Muscle layer of colon (tissue), 2 donors: ENCODE results near the gene IL20RB.

Experiments used
- H3K27ac ChIP-seq: one replicate; pipeline ENCODE4 v1.7.0; 2013; ENCODE audit warnings: low read depth, mild to moderate bottlenecking, low read length, moderate library complexity
- H3K27me3 ChIP-seq, 2 donors: one replicate each; pipeline ENCODE4 v1.7.0; 2013; ENCODE audit warnings: low read length in 2 of 2, mild to moderate bottlenecking in 2 of 2; ENCODE audit not compliant: insufficient read depth in 2 of 2, control insufficient read depth in 1 of 2
- H3K36me3 ChIP-seq: one replicate; pipeline ENCODE4 v1.7.0; 2013; ENCODE audit warnings: mild to moderate bottlenecking, low read length; ENCODE audit not compliant: insufficient read depth
- H3K4me1 ChIP-seq: one replicate; pipeline ENCODE4 v1.7.0; 2013; ENCODE audit warnings: mild to moderate bottlenecking, low read length; ENCODE audit not compliant: insufficient read depth
- H3K4me3 ChIP-seq, 2 donors: one replicate each; pipeline ENCODE4 v1.7.0; 2013; ENCODE audit warnings: low read length in 2 of 2, low read depth in 1 of 2, mild to moderate bottlenecking in 1 of 2, moderate library complexity in 1 of 2
- H3K9ac ChIP-seq: one replicate; pipeline ENCODE4 v1.7.0; 2013; ENCODE audit warnings: low read length
- H3K9me3 ChIP-seq: one replicate; pipeline ENCODE4 v1.7.0; 2013; ENCODE audit warnings: mild to moderate bottlenecking, low read length
- donor health status: abdominal sarcoma.
- donor health status: Adenocarcinoma of cecum.

The IL20RB gene

GRCh38 chr3:136949146-136949545, 8.6 kb upstream of the IL20RB start:
- Histone ChIP-seq H3K4me1 (no peaks in the 10 kb centered on the region), H3K4me3 (no peak overlapping the region), H3K36me3 (peaks cover 11% of the 10 kb centered on the region), H3K27me3 (no peaks in the 10 kb centered on the region), H3K27ac (no peak overlapping the region), H3K9ac (no peak overlapping the region), H3K9me3 (no peaks in the 10 kb centered on the region)

- H3K4me3 ChIP-seq: no peak overlapping the region
- no peaks in the 10 kb centered on the region for H3K27me3 ChIP-seq
- no peak overlapping the region for H3K9ac ChIP-seq
- peaks cover 11% of the 10 kb centered on the region for H3K36me3 ChIP-seq
- H3K4me1 ChIP-seq: no peaks in the 10 kb centered on the region
- H3K9me3 ChIP-seq: no peaks in the 10 kb centered on the region
- no peak overlapping the region for H3K27ac ChIP-seq
Measured at GRCh38 chr3:136949708-136950107, 8.1 kb upstream of the IL20RB start.

GRCh38 chr3:136950623-136951022, 7.2 kb upstream of the IL20RB start:
- H3K9ac ChIP-seq: no peak overlapping the region
- H3K4me3 ChIP-seq: no peak overlapping the region
- H3K36me3 ChIP-seq: peaks cover 8% of the 10 kb centered on the region
- H3K9me3 ChIP-seq: no peaks in the 10 kb centered on the region
- no peak overlapping the region for H3K27ac ChIP-seq
- H3K4me1 ChIP-seq: peaks cover under 1% of the 10 kb centered on the region
- no peaks in the 10 kb centered on the region for H3K27me3 ChIP-seq

GRCh38 chr3:136952292-136952691, 5.5 kb upstream of the IL20RB start:
- Histone ChIP-seq H3K36me3 (no peaks in the 10 kb centered on the region), H3K27ac (no peak overlapping the region), H3K4me1 (peaks cover 3% of the 10 kb centered on the region)

GRCh38 chr3:136954251-136954650, 3.5 kb upstream of the IL20RB start:
- Histone ChIP-seq H3K9ac (no peak overlapping the region), H3K36me3 (no peaks in the 10 kb centered on the region), H3K27ac (no peak overlapping the region), H3K27me3 (no peaks in the 10 kb centered on the region), H3K9me3 (no peaks in the 10 kb centered on the region), H3K4me3 (no peak overlapping the region), H3K4me1 (peaks cover 3% of the 10 kb centered on the region)

More at GRCh38 chr3:136952292-136952691, 5.5 kb upstream of the IL20RB start:
- Histone ChIP-seq H3K9me3 (no peaks in the 10 kb centered on the region), H3K27me3 (no peaks in the 10 kb centered on the region), H3K9ac (no peak overlapping the region), H3K4me3 (no peak overlapping the region)

- Histone ChIP-seq H3K4me1 (peaks cover 3% of the 10 kb centered on the region), H3K27me3 (no peaks in the 10 kb centered on the region), H3K9me3 (no peaks in the 10 kb centered on the region), H3K4me3 (no peak overlapping the region), H3K9ac (no peak overlapping the region), H3K27ac (no peak overlapping the region), H3K36me3 (no peaks in the 10 kb centered on the region)
Measured at GRCh38 chr3:136954980-136955780, 2.6 kb upstream of the IL20RB start.

GRCh38 chr3:136955813-136956212, 2.0 kb upstream of the IL20RB start:
- Histone ChIP-seq H3K36me3 (no peaks in the 10 kb centered on the region), H3K27me3 (no peaks in the 10 kb centered on the region), H3K9me3 (no peaks in the 10 kb centered on the region), H3K4me1 (peaks cover 3% of the 10 kb centered on the region), H3K4me3 (no peak overlapping the region), H3K9ac (no peak overlapping the region), H3K27ac (no peak overlapping the region)

- Histone ChIP-seq H3K9me3 (no peaks in the 10 kb centered on the region), H3K4me1 (peaks cover 3% of the 10 kb centered on the region), H3K4me3 (no peak overlapping the region), H3K36me3 (no peaks in the 10 kb centered on the region), H3K9ac (no peak overlapping the region), H3K27me3 (no peaks in the 10 kb centered on the region), H3K27ac (no peak overlapping the region)
Measured at GRCh38 chr3:136956971-136957370, 812 bp upstream of the IL20RB start.

- H3K9ac ChIP-seq: no peak overlapping the region
- peaks cover 3% of the 10 kb centered on the region for H3K4me1 ChIP-seq
- no peak overlapping the region for H3K27ac ChIP-seq
- no peaks in the 10 kb centered on the region for H3K9me3 ChIP-seq
- no peaks in the 10 kb centered on the region for H3K36me3 ChIP-seq
- no peaks in the 10 kb centered on the region for H3K27me3 ChIP-seq
- H3K4me3 ChIP-seq: no peak overlapping the region
Measured at GRCh38 chr3:136958939-136959338, 1.2 kb downstream of the IL20RB start.

- H3K9ac ChIP-seq: no peak overlapping the region
- no peaks in the 10 kb centered on the region for H3K9me3 ChIP-seq
- H3K27me3 ChIP-seq: no peaks in the 10 kb centered on the region
- no peak overlapping the region for H3K27ac ChIP-seq
- no peaks in the 10 kb centered on the region for H3K36me3 ChIP-seq
- H3K4me3 ChIP-seq: no peak overlapping the region
- peaks cover 3% of the 10 kb centered on the region for H3K4me1 ChIP-seq
Measured at GRCh38 chr3:136959599-136959998, 1.8 kb downstream of the IL20RB start.

GRCh38 chr3:136960838-136961836, 3.4 kb downstream of the IL20RB start:
- H3K4me3 ChIP-seq: no peak overlapping the region

More at GRCh38 chr3:136960838-136961836, 3.4 kb downstream of the IL20RB start:
- no peaks in the 10 kb centered on the region for H3K27me3 ChIP-seq
- H3K36me3 ChIP-seq: no peaks in the 10 kb centered on the region
- no peaks in the 10 kb centered on the region for H3K4me1 ChIP-seq
- H3K27ac ChIP-seq: no peak overlapping the region
- H3K9me3 ChIP-seq: no peaks in the 10 kb centered on the region
- no peak overlapping the region for H3K9ac ChIP-seq
